ENCODE data around the gene QPRT. TPM values are rescaled to one million over a fixed set of nuclear protein-coding genes. Genes with fewer than 3 reads are reported as not detected.
"Not testable (repeated sequence)": the region's sequence is repeated elsewhere in the genome, so short reads cannot be mapped to it uniquely, and the experiment has no call there.

Gene QPRT
- total RNA-seq, 2 experiments from 2014 or later, result 0.19 to 0.45 TPM

DNA sequence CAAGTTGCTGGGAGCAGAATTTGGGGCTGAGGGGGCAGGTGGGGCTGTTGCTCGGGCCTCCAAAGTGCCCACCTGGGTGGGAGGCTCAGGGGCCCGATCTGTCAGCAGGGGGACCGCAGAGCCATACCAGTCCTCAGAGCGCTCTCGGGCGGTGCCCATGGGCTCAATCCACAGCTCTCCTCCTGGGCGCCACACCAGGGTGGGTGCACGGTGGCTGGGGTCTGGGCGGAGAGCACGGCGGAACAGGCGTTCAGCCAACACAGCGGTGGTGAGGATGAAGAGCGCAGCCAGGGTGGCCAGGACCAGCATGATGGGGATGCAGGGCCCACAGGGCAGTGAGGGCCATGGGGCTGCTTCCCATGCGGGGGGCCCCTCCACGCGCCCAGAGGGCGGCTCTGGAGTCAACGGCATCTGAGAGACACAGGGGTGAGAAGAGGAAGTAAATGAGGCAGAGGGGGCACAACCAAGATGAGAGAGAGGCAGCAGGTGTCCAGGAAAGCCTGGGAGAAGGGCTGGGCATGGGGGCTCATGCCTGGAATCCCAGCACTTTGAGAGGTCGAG lies 65.6 kb downstream of the QPRT start:
- intact Hi-C loops (cut with DNase I, micrococcal nuclease), result no loop called here
- Histone ChIP-seq H3K27me3 (ENCODE audit: control insufficient read depth in 1 of 2, insufficient read depth in 2 of 2, low read length in 2 of 2) (no peaks in the 10 kb centered on the region), H3K36me3 (ENCODE audit: insufficient read depth, low read length) (peaks cover 55% of the 10 kb centered on the region), H3K4me3 (ENCODE audit: low read length) (peak overlapping the region; percentile 74), H3K27ac (ENCODE audit: low read depth in 1 of 2, low read length in 2 of 2) (peak overlapping the region; percentile 93 to 96), H3K9me3 (ENCODE audit: control insufficient read depth in 1 of 2, insufficient read depth in 1 of 2, low read length in 2 of 2) (peaks cover 0 to 10% of the 10 kb centered on the region in 2 experiments), H3K4me1 (ENCODE audit: insufficient read depth, low read length) (peaks cover 86% of the 10 kb centered on the region)
- Mint-ChIP-seq H3K27me3 (no peaks in the 10 kb centered on the region), H3K4me1 (ENCODE audit: low read depth) (peaks cover 79% of the 10 kb centered on the region), H3K9me3 (no peaks in the 10 kb centered on the region), H3K4me3 (peak overlapping the region; percentile 99), H3K27ac (peak overlapping the region; percentile 98), H3K36me3 (ENCODE audit: low read depth) (peaks cover 82% of the 10 kb centered on the region)
- POLR2A ChIA-PET, result interaction anchor here (0.7 to 3.3 kb wide), 15 partner anchors 10 to 71 kb away, joined by 3 to 50 read pairs (median 7); partner anchors contain the start of genes KIF22 and PAGR1
- ATAC-seq (ENCODE audit: poor library complexity) (no peak), DNase-seq (peak in 5 of 14 experiments; percentile 10 to 36 (median 29))
- TF ChIP-seq, protein P1, sequence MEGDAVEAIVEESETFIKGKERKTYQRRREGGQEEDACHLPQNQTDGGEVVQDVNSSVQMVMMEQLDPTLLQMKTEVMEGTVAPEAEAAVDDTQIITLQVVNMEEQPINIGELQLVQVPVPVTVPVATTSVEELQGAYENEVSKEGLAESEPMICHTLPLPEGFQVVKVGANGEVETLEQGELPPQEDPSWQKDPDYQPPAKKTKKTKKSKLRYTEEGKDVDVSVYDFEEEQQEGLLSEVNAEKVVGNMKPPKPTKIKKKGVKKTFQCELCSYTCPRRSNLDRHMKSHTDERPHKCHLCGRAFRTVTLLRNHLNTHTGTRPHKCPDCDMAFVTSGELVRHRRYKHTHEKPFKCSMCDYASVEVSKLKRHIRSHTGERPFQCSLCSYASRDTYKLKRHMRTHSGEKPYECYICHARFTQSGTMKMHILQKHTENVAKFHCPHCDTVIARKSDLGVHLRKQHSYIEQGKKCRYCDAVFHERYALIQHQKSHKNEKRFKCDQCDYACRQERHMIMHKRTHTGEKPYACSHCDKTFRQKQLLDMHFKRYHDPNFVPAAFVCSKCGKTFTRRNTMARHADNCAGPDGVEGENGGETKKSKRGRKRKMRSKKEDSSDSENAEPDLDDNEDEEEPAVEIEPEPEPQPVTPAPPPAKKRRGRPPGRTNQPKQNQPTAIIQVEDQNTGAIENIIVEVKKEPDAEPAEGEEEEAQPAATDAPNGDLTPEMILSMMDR (IDR thresholded peaks at IDR 0.05), result no peak
- CTCF ChIA-PET, result interaction anchor here (0.6 to 2.9 kb wide), 6 partner anchors 40 to 104 kb away, joined by 3 to 16 read pairs (median 6); partner anchors contain the start of gene KIF22

DNA sequence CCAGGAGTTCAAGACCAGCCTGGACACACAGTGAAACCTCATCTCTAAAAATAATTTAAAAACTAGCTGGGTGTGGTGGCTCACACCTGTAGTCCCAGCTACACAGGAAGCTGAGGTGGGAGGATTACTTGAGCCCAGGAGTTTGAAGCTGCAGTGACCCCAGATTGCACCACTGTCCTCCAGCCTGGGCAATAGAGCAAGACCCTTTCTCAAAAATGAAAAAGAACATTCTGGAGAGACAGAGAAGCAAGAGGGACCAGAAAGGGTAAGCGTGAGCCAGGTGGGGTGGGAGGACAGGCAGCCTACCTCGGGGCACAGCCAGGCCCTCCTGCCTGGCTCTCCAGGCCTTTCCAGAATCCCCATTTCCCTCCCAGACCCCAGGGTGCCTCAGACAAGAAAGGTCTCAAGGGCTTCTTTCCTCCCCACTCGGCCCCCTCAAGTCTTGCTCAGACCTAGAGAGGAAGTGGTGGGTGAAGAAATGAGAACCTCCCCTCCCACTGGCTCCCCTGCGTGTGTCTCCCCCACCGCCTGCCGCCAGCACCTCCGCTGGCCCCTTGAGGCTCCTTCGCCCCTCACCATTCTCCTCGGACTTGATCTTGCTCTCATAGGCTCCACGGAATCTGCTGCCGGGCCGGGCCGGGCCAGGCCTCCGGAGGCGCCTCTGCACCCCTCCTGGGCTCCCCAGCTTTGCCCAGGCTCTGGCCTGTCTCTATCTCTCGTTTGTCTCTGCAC lies 66.3 kb downstream of the QPRT start:
- H3K36me3 Mint-ChIP-seq (ENCODE audit: low read depth), result peaks cover 80% of the 10 kb centered on the region
- H3K4me1 Mint-ChIP-seq (ENCODE audit: low read depth), result peaks cover 76% of the 10 kb centered on the region

DNA sequence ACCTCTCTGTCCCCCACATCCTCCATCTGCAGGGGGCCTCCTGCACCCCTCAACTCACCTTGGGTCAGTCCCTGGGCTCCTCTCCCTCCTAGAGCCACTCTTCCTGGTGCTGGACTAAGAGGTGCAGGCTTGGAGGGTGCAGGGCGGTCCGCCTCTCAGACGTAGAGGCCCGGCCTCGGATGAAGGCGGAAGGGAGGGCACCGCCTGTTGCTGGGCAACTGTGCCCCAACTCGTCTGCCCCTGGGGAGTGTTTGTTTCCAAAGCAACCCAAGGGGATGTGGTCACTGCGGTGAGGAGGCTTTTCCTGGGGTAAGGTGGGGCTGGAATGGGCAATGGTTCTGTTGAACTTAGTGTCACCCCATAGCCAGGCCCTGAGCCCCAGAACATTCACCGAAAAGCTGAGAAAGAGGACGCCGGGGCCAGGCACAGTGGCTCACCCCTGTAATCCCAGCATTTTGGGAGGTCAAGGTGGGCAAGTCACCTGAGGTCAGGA lies 66.9 kb downstream of the QPRT start, which contains the start of gene C16orf54:
C16orf54 (minus strand) TSS at position 138 of the 493 bp plus-strand sequence. CDS start 1,039 bp downstream, outside the sequence.
- H3K9me3 Mint-ChIP-seq, result no peaks in the 10 kb centered on the region
- POLR2A ChIA-PET, result interaction anchor here (0.6 to 3.3 kb wide), 15 partner anchors 9 to 713 kb away, joined by 3 to 50 read pairs (median 8); partner anchors contain the start of genes KCTD13, KIF22, MAZ and PAGR1
- peak; percentile 88 to 99 (median 92) for DNase-seq
- H3K36me3 Mint-ChIP-seq (ENCODE audit: low read depth), result peaks cover 74% of the 10 kb centered on the region
- Histone ChIP-seq H3K27ac (ENCODE audit: low read depth in 1 of 2, low read length in 2 of 2) (peak within 1 kb of the TSS; percentile 93 to 96), H3K9me3 (ENCODE audit: control insufficient read depth in 1 of 2, insufficient read depth in 1 of 2, low read length in 2 of 2) (peaks cover 0 to 10% of the 10 kb centered on the region in 2 experiments), H3K27me3 (ENCODE audit: control insufficient read depth in 1 of 2, insufficient read depth in 2 of 2, low read length in 2 of 2) (no peaks in the 10 kb centered on the region), H3K4me3 (ENCODE audit: low read length) (peak within 1 kb of the TSS; percentile 74), H3K36me3 (ENCODE audit: insufficient read depth, low read length) (peaks cover 55% of the 10 kb centered on the region), H3K4me1 (ENCODE audit: insufficient read depth, low read length) (peaks cover 87% of the 10 kb centered on the region)
- peak; percentile 82 for ATAC-seq (ENCODE audit: poor library complexity)
- peak within 1 kb of the TSS; percentile 98 for H3K27ac Mint-ChIP-seq
- CTCF ChIA-PET, result interaction anchor here (1.0 to 2.1 kb wide), 5 partner anchors 39 to 72 kb away, joined by 3 to 12 read pairs (median 4); partner anchors contain the start of gene KIF22
- peaks cover 70% of the 10 kb centered on the region for H3K4me1 Mint-ChIP-seq (ENCODE audit: low read depth)
- TF ChIP-seq, protein P1 (IDR thresholded peaks at IDR 0.05), result no peak
- H3K4me3 Mint-ChIP-seq, result peak within 1 kb of the TSS; percentile 99
- no peaks in the 10 kb centered on the region for H3K27me3 Mint-ChIP-seq
- intact Hi-C loops (cut with DNase I, micrococcal nuclease), result loop anchor here (1.0 to 2.0 kb wide), 5 partner anchors 8 to 70 kb away; partner anchors contain the start of genes KIF22 (in 1 of the 2) and PAGR1 (in 1 of the 2)

More for the DNA sequence above, 66.3 kb downstream of the QPRT start:
- peak overlapping the region; percentile 93 to 96 for H3K27ac ChIP-seq (ENCODE audit: low read depth in 1 of 2, low read length in 2 of 2)
- H3K9me3 ChIP-seq (ENCODE audit: control insufficient read depth in 1 of 2, insufficient read depth in 1 of 2, low read length in 2 of 2), result peaks cover 0 to 10% of the 10 kb centered on the region in 2 experiments
- ChIA-PET CTCF (interaction anchor here (0.9 to 2.9 kb wide), 5 partner anchors 40 to 103 kb away, joined by 3 to 12 read pairs (median 8); partner anchors contain the start of gene KIF22), POLR2A (interaction anchor here (0.7 to 3.3 kb wide), 14 partner anchors 9 to 82 kb away, joined by 3 to 50 read pairs (median 6); partner anchors contain the start of genes KIF22, MAZ, PAGR1 and SPN)
- peaks cover 89% of the 10 kb centered on the region for H3K4me1 ChIP-seq (ENCODE audit: insufficient read depth, low read length)
- DNase-seq (peak in 13 of 14 experiments; percentile 30 to 76 (median 51)), ATAC-seq (ENCODE audit: poor library complexity) (peak; percentile 41)
- Mint-ChIP-seq H3K27ac (peak overlapping the region; percentile 98), H3K9me3 (no peaks in the 10 kb centered on the region), H3K27me3 (no peaks in the 10 kb centered on the region), H3K4me3 (peak overlapping the region; percentile 99)
- TF ChIP-seq, protein P1 (IDR thresholded peaks at IDR 0.05), result no peak
- intact Hi-C loops (cut with DNase I, micrococcal nuclease), result no loop called here
- peaks cover 55% of the 10 kb centered on the region for H3K36me3 ChIP-seq (ENCODE audit: insufficient read depth, low read length)
- H3K4me3 ChIP-seq (ENCODE audit: low read length), result peak overlapping the region; percentile 74
- H3K27me3 ChIP-seq (ENCODE audit: control insufficient read depth in 1 of 2, insufficient read depth in 2 of 2, low read length in 2 of 2), result no peaks in the 10 kb centered on the region

DNA sequence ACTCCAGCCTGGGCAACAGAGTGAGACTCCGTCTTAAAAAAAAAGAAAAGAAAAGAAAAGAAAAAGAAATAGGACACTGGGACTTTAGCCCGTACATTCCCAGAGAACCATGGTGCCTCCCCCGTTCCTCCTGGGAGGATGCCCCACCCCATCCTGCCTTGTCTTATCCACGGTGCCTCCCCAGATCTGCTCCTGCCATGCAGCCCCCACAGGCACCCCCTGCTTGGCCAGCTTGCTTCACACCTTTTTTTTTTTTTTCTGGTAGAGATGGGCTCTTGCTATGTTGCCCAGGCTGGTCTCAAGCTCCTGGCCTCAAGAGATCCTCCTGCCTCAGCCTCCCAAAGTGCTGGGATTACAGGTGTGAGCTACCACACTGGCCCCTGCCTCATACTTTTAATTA lies 67.5 kb downstream of the QPRT start:
- ATAC-seq (ENCODE audit: poor library complexity); H3K27me3 Mint-ChIP-seq; H3K27me3 ChIP-seq (ENCODE audit: control insufficient read depth in 1 of 2, insufficient read depth in 2 of 2, low read length in 2 of 2); H3K9me3 Mint-ChIP-seq: not testable (repeated sequence)
- Mint-ChIP-seq H3K27ac (peak overlapping the region; percentile 98), H3K4me3 (peak overlapping the region; percentile 99), H3K4me1 (ENCODE audit: low read depth) (peaks cover 64% of the 10 kb centered on the region), H3K36me3 (ENCODE audit: low read depth) (peaks cover 68% of the 10 kb centered on the region)
- Histone ChIP-seq H3K4me1 (ENCODE audit: insufficient read depth, low read length) (peaks cover 83% of the 10 kb centered on the region), H3K27ac (ENCODE audit: low read depth in 1 of 2, low read length in 2 of 2) (peak overlapping the region; percentile 93 to 96), H3K36me3 (ENCODE audit: insufficient read depth, low read length) (peaks cover 50% of the 10 kb centered on the region), H3K9me3 (ENCODE audit: control insufficient read depth in 1 of 2, insufficient read depth in 1 of 2, low read length in 2 of 2) (peaks cover 0 to 10% of the 10 kb centered on the region in 2 experiments), H3K4me3 (ENCODE audit: low read length) (peak overlapping the region; percentile 74)
- peak in 4 of 14 experiments; percentile 9 to 49 (median 40) for DNase-seq
- CTCF ChIA-PET, result interaction anchor here (1.0 to 2.1 kb wide), 6 partner anchors 8 to 73 kb away, joined by 3 to 12 read pairs (median 4); partner anchors contain the start of gene KIF22
- POLR2A ChIA-PET, result interaction anchor here (0.6 to 3.3 kb wide), 15 partner anchors 8 to 712 kb away, joined by 3 to 50 read pairs (median 8); partner anchors contain the start of genes KCTD13, KIF22, MAZ and PAGR1
- intact Hi-C loops (cut with DNase I, micrococcal nuclease), result loop anchor here (1.0 to 2.0 kb wide), 5 partner anchors 8 to 70 kb away; partner anchors contain the start of genes KIF22 (in 1 of the 2) and PAGR1 (in 1 of the 2)

Data from CD4-positive, alpha-beta T cell (primary cell).